OCI-LY7 (cell line): ENCODE results near the gene PPP1R16B. TPM values are rescaled to one million over a fixed set of nuclear protein-coding genes. Genes with fewer than 3 reads are reported as not detected.
A peak's percentile ranks its signal among the peaks of the same experiment; 100 is the strongest.

ENCODE experiments used
- BruUV-seq: library from RNA; stranded (reverse); fragments of 400-500 nt; replicated peaks from 2 replicates; lab custom pipeline; 2021; lab: Mats Ljungman, UMichigan
- CTCF ChIA-PET: fragments of 300-600 bp; sonication (Branson Sonifier 250); formaldehyde crosslinking; loops from one replicate; lab custom pipeline; 2022; ENCODE audit warnings: antibody characterized with exemption; ENCODE audit not compliant: unreplicated experiment; lab: Charles Lee
- POLR2A ChIA-PET: fragments of 300-600 bp; sonication (Branson Sonifier 250); formaldehyde crosslinking; loops from one replicate; lab custom pipeline; 2022; ENCODE audit warnings: antibody characterized with exemption; lab: Charles Lee
- DNase-seq: peaks from one replicate; pipeline ENCODE4 v3.0.0-alpha.2; 2015; ENCODE audit warnings: low spot score
- H2AFZ ChIP-seq: fragments of 200-600 bp; sonication (generic), shearing (Covaris generic); 2 replicates; pipeline ENCODE4 v1.6.1; 2014; ENCODE audit warnings: mild to moderate bottlenecking, antibody characterized with exemption, low read length, moderate library complexity
- H3K27ac ChIP-seq: fragments of 200-600 bp; sonication (generic); 2 replicates; pipeline ENCODE4 v1.5.1; 2014; ENCODE audit warnings: mixed run types, low read depth, mild to moderate bottlenecking, moderate library complexity, low read length, inconsistent platforms; ENCODE audit not compliant: poor library complexity, severe bottlenecking
- H3K36me3 ChIP-seq: fragments of 200-600 bp; sonication (generic); 2 replicates; pipeline ENCODE4 v1.6.1; 2014; ENCODE audit warnings: mild to moderate bottlenecking, antibody characterized with exemption, low read length, moderate library complexity, mixed read lengths; ENCODE audit not compliant: insufficient read depth
- H3K4me1 ChIP-seq: fragments of 200-600 bp; sonication (generic); 2 replicates; pipeline ENCODE4 v1.5.1; 2014; ENCODE audit warnings: mild to moderate bottlenecking, low read length; ENCODE audit not compliant: insufficient read depth, poor library complexity, severe bottlenecking
- H3K4me2 ChIP-seq: fragments of 200-600 bp; sonication (generic); 2 replicates; pipeline ENCODE4 v1.6.1; 2014; ENCODE audit warnings: mild to moderate bottlenecking, low read length
- H3K4me3 ChIP-seq: fragments of 200-600 bp; sonication (generic); 2 replicates; pipeline ENCODE4 v1.5.1; 2014; ENCODE audit warnings: mild to moderate bottlenecking, low read depth, low read length; ENCODE audit not compliant: poor library complexity, severe bottlenecking
- H3K79me2 ChIP-seq: fragments of 200-600 bp; sonication (generic); 2 replicates; pipeline ENCODE4 v1.6.1; 2016; ENCODE audit warnings: low read depth, mild to moderate bottlenecking, low read length, moderate library complexity, mixed read lengths; ENCODE audit not compliant: insufficient read depth
- H3K9me2 ChIP-seq: fragments of 200-600 bp; sonication (generic); 2 replicates; pipeline ENCODE4 v1.6.1; 2016; ENCODE audit warnings: mild to moderate bottlenecking, low read length, mixed read lengths; ENCODE audit not compliant: insufficient read depth
- H3K9me3 ChIP-seq: fragments of 200-600 bp; sonication (generic); 2 replicates; pipeline ENCODE4 v1.6.1; 2014; ENCODE audit warnings: mild to moderate bottlenecking, mixed run types, low read length, mixed read lengths
- H4K20me1 ChIP-seq: fragments of 200-600 bp; sonication (generic); 2 replicates; pipeline ENCODE4 v1.6.1; 2014; ENCODE audit warnings: mild to moderate bottlenecking, antibody characterized with exemption, low read length, moderate library complexity, mixed read lengths; ENCODE audit not compliant: insufficient read depth
- CTCF ChIP-seq: fragments of 200-600 bp; sonication (generic); conservative IDR thresholded peaks from 2 replicates; pipeline ENCODE4 v1.5.1; 2014; ENCODE audit warnings: mild to moderate bottlenecking, antibody characterized with exemption, low read length, moderate library complexity, mixed read lengths
- EZH2phosphoT487 ChIP-seq: fragments of 200-600 bp; sonication (generic); IDR thresholded peaks from 2 replicates; pipeline ENCODE4 v1.6.1; 2018; ENCODE audit warnings: low read depth, borderline replicate concordance, mild to moderate bottlenecking, mixed run types, antibody characterized with exemption, low read length, moderate library complexity, mixed read lengths
- intact Hi-C: fragments of 100-400 bp; cut with micrococcal nuclease; formaldehyde crosslinking; loops from one replicate; pipeline ENCODE4 v1.10.0; 2022; ENCODE audit not compliant: unreplicated experiment
- total RNA-seq, 2 experiments: library from RNA; depleted of rRNA in 1 of 2; stranded (reverse); fragments of >200 nt in 1 of 2; shearing (Covaris generic) in 1 of 2; gene quantifications; 2 replicates each; pipeline ENCODE4 v1.2.3, GENCODE V29; 2014 to 2022

The PPP1R16B gene
- total RNA-seq, 2 experiments from 2014 or later: 45.4 to 49.7 TPM

DNA sequence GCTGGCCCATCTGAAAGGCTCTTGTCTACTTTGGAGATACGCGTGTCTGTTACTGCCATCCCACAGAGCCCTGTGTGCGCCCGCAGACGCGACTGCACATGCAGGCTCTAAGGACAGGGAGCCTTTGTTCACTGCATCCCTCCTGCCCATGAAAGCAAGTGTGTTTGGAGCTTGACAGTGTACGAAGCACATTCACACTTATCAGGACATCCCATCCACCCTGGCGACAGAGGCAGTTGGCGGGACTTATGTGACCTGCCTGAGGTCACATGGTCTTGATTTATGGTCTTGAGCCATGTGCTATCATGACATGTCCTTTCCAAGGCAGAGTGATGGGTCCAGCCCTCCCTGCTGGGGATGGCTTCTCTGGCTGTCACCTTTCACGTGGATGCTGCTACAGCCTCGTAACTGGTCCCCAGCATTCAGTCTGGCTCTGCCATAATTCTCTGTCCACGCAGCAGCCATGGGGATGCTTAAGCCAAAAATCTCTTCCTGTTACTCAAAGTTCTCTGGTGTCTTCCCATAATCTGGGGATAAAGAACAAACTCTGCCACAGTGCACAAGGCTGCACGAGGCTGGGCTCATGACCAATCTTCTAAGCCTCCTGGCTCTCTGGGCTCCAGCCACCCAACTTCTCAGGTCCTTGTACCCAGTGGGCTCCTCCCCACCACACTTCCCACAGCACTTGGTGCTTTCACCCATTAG is 84.4 kb downstream of the PPP1R16B start:
- H4K20me1 ChIP-seq: no peaks in the 10 kb centered on the region
- no peak overlapping the region for H2AFZ ChIP-seq
- POLR2A ChIA-PET: interaction anchor here (1.4 to 4.0 kb wide), 2 partner anchors 8 to 31 kb away, joined by 3 to 85 read pairs; no protein-coding TSS in a partner anchor
- H3K36me3 ChIP-seq: peaks cover 14% of the 10 kb centered on the region; the same call in 1 of the 2 replicates
- no peak overlapping the region for H3K4me3 ChIP-seq
- peak overlapping the region; percentile 91 for H3K27ac ChIP-seq
- intact Hi-C loops: loop anchor here (5.0 kb wide), 1 partner anchor 158 kb away; no protein-coding TSS in a partner anchor
- H3K4me1 ChIP-seq: peaks cover 70% of the 10 kb centered on the region
- CTCF ChIA-PET: no interaction called here
- H3K9me3 ChIP-seq: no peaks in the 10 kb centered on the region
- no peak overlapping the region for H3K4me2 ChIP-seq
- no peak for TF ChIP-seq CTCF
- no peak for TF ChIP-seq EZH2phosphoT487
- no peak for DNase-seq
- H3K9me2 ChIP-seq: no peaks in the 10 kb centered on the region
- H3K79me2 ChIP-seq: peaks cover 10% of the 10 kb centered on the region; the same call in 1 of the 2 replicates
- BruUV-seq: no TSS peak

- intact Hi-C loops: loop anchor here (5.0 kb wide), 1 partner anchor 158 kb away; no protein-coding TSS in a partner anchor
- DNase-seq: no peak
- peaks cover 14% of the 10 kb centered on the region; the same call in 1 of the 2 replicates for H3K36me3 ChIP-seq
- H3K27ac ChIP-seq: peak overlapping the region; percentile 91
- ChIA-PET POLR2A (interaction anchor here (1.4 to 4.0 kb wide), 3 partner anchors 9 to 31 kb away, joined by 3 to 85 read pairs (median 46); no protein-coding TSS in a partner anchor), CTCF (interaction anchor here (3.3 kb wide), 1 partner anchor 30 kb away, joined by 22 read pairs; no protein-coding TSS in a partner anchor)
- no peak overlapping the region for H2AFZ ChIP-seq
- no peaks in the 10 kb centered on the region for H3K9me3 ChIP-seq
- no peak overlapping the region for H3K4me3 ChIP-seq
- peaks cover 5% of the 10 kb centered on the region; the same call in 1 of the 2 replicates for H3K79me2 ChIP-seq
- H4K20me1 ChIP-seq: no peaks in the 10 kb centered on the region
- no TSS peak for BruUV-seq
- peaks cover 64% of the 10 kb centered on the region for H3K4me1 ChIP-seq
- TF ChIP-seq EZH2phosphoT487: no peak
- no peak for TF ChIP-seq CTCF
- H3K4me2 ChIP-seq: no peak overlapping the region
- H3K9me2 ChIP-seq: no peaks in the 10 kb centered on the region
Measured at GRCh38 chr20:38890497-38890818, 85.0 kb downstream of the PPP1R16B start.
